Measurements from ENCODE around the gene C21orf58. TPM values are rescaled to one million over a fixed set of nuclear protein-coding genes. Genes with fewer than 3 reads are reported as not detected.

The C21orf58 gene
- total and polyA plus RNA-seq, 11 donors = 0.64 to 4.0 (median 1.3) TPM

GRCh38 chr21:46350571-46350970, 26.9 kb upstream of the C21orf58 start:
- H3K27me3 ChIP-seq = no peaks in the 10 kb centered on the region
- H3K4me3 ChIP-seq = no peak overlapping the region
- H3K27ac ChIP-seq = no peak overlapping the region
- peaks cover 0 to 6% (median 0%) of the 10 kb centered on the region in 12 donors for H3K4me1 ChIP-seq
- ATAC-seq (no peak), DNase-seq (peak in 1 of 5 donors; percentile 12)
- WGBS, 4 donors = 89 to 95% (median 92%) methylated on average over 3 to 8 of the region's 8 CpGs
- TF ChIP-seq CTCF (IDR thresholded peaks at IDR 0.05) (no peak), POLR2A (IDR thresholded peaks at IDR 0.05) (no peak)
- H3K36me3 ChIP-seq = peaks cover 0 to 100% (median 94%) of the 10 kb centered on the region in 9 donors
- intact Hi-C loops (cut with DNase I) = no loop called here
- no peaks in the 10 kb centered on the region for H3K9me3 ChIP-seq

GRCh38 chr21:46349134-46349760, 25.6 kb upstream of the C21orf58 start:
- Histone ChIP-seq H3K9me3 (no peaks in the 10 kb centered on the region), H3K36me3 (peaks cover 0 to 94% (median 85%) of the 10 kb centered on the region in 9 donors), H3K27me3 (no peaks in the 10 kb centered on the region), H3K4me3 (no peak overlapping the region), H3K4me1 (peaks cover 0 to 6% (median 0%) of the 10 kb centered on the region in 12 donors), H3K27ac (peak overlapping the region in 1 of 12 donors; percentile 59)
- ATAC-seq = no peak
- TF ChIP-seq POLR2A (IDR thresholded peaks at IDR 0.05) = no peak
- no peak for TF ChIP-seq CTCF (IDR thresholded peaks at IDR 0.05)
- peak in 1 of 5 donors; percentile 13 for DNase-seq
- 96 to 97% (median 97%) methylated on average over 17 of the region's 17 CpGs for WGBS, 4 donors
- intact Hi-C loops (cut with DNase I) = loop anchor here in 1 of 10 donors (10.0 kb wide), 1 partner anchor 56 kb away; no protein-coding TSS in a partner anchor

- peaks cover 0 to 6% (median 0%) of the 10 kb centered on the region in 12 donors for H3K4me1 ChIP-seq
- DNase-seq (peak; percentile 73 to 94 (median 79)), ATAC-seq (peak; percentile 94 to 97 (median 96))
- WGBS, 4 donors = 71 to 80% (median 78%) methylated on average over 9 to 12 of the region's 12 CpGs
- peaks cover 0 to 81% (median 74%) of the 10 kb centered on the region in 9 donors for H3K36me3 ChIP-seq
- peak overlapping the region in 3 of 12 donors; percentile 4 to 23 (median 9) for H3K4me3 ChIP-seq
- no peaks in the 10 kb centered on the region for H3K27me3 ChIP-seq
- H3K9me3 ChIP-seq = no peaks in the 10 kb centered on the region
- TF ChIP-seq POLR2A (IDR thresholded peaks at IDR 0.05) (peak in 1 of 2 donors; percentile 34), CTCF (IDR thresholded peaks at IDR 0.05) (peak in 10 of 12 donors; percentile 11 to 63 (median 36))
- peak overlapping the region in 8 of 12 donors; percentile 6 to 74 (median 49) for H3K27ac ChIP-seq
- intact Hi-C loops (cut with DNase I) = loop anchor here in 1 of 10 donors (10.0 kb wide), 1 partner anchor 57 kb away; no protein-coding TSS in a partner anchor
These were observed 24.2 kb upstream of the C21orf58 start for GRCh38 chr21:46347791-46348381.

- 58 to 63% (median 62%) methylated on average over 9 to 10 of the region's 10 CpGs for WGBS, 4 donors
- peak in 2 of 4 donors; percentile 5 to 14 for ATAC-seq
- H3K36me3 ChIP-seq = peaks cover 0 to 74% (median 67%) of the 10 kb centered on the region in 9 donors
These were observed 23.5 kb upstream of the C21orf58 start for GRCh38 chr21:46347203-46347550.

More at GRCh38 chr21:46347203-46347550, 23.5 kb upstream of the C21orf58 start:
- Histone ChIP-seq H3K4me3 (no peak overlapping the region), H3K27me3 (no peaks in the 10 kb centered on the region), H3K27ac (peak overlapping the region in 2 of 12 donors; percentile 42 to 66), H3K4me1 (peaks cover 0 to 6% (median 0%) of the 10 kb centered on the region in 12 donors), H3K9me3 (no peaks in the 10 kb centered on the region)
- TF ChIP-seq CTCF (IDR thresholded peaks at IDR 0.05) (no peak), POLR2A (IDR thresholded peaks at IDR 0.05) (no peak)
- intact Hi-C loops (cut with DNase I) = loop anchor here in 1 of 10 donors (10.0 kb wide), 1 partner anchor 58 kb away; no protein-coding TSS in a partner anchor
- DNase-seq = peak in 1 of 5 donors; percentile 53
